LNCaP clone FGC (cell line): ENCODE data around the gene RASAL1.

Experiments used
- DNase-seq: peaks from one replicate; pipeline ENCODE4 v3.0.0-alpha.2; 2011; ENCODE audit warnings: low read depth
- H3K4me3 ChIP-seq: 2 replicates; pipeline ENCODE4 v1.5.1; 2011; ENCODE audit warnings: mild to moderate bottlenecking, low read depth, low read length, control low read depth
- TF ChIP-seq, protein P1 (sequence below): IDR thresholded peaks from 2 replicates; pipeline ENCODE4 v1.5.1; 2012; ENCODE audit warnings: mild to moderate bottlenecking; ENCODE audit not compliant: control insufficient read depth, insufficient read depth; ENCODE audit errors: extremely low read depth

The RASAL1 gene

DNA sequence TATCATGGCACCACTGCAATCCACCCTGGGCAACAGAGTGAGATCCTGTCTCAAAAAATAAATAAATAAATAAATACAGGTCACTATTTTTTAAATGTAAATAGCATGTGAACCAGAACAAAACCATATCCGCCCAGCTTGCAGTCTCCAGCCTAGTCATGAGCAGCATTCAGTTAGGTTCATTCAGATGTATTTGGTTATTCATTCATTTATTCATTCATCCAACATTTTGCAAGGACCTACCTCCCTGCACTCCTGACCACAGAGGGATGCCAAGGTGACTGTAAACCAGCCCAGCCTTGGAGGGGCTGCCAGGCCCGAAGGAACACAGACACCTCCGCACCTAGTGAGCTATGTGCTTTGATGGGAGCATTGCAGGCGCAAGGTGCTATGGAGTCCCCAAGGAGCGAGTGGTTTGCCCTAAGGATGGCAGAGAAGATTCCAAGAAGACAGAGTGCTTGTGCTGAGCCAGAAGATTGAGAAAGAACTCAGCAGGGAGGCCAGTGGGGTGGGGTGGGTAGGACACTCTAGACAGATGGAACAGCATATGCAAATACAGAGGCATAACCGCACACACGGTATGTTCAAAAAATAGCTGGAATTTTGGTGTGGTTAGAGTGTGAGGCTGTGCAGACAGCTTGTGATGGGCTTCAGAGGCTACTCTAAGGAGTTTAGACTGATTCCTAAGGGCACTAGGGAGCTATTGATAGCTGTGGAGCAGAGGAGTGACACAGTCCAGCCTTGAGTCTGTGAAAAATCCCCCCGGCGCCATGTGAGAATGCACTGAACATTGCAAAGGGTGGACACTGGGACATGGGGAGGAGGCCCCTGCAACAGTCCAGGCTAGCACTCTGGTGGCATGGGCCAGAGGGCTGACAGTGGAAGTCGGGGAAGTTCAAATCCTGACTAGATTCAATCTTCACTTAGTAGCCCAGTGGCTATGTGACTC lies 67.3 kb downstream of the RASAL1 start:
- TF ChIP-seq, protein P1, sequence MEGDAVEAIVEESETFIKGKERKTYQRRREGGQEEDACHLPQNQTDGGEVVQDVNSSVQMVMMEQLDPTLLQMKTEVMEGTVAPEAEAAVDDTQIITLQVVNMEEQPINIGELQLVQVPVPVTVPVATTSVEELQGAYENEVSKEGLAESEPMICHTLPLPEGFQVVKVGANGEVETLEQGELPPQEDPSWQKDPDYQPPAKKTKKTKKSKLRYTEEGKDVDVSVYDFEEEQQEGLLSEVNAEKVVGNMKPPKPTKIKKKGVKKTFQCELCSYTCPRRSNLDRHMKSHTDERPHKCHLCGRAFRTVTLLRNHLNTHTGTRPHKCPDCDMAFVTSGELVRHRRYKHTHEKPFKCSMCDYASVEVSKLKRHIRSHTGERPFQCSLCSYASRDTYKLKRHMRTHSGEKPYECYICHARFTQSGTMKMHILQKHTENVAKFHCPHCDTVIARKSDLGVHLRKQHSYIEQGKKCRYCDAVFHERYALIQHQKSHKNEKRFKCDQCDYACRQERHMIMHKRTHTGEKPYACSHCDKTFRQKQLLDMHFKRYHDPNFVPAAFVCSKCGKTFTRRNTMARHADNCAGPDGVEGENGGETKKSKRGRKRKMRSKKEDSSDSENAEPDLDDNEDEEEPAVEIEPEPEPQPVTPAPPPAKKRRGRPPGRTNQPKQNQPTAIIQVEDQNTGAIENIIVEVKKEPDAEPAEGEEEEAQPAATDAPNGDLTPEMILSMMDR, result no peak
- no peak overlapping the region for H3K4me3 ChIP-seq
- DNase-seq, result no peak

DNA sequence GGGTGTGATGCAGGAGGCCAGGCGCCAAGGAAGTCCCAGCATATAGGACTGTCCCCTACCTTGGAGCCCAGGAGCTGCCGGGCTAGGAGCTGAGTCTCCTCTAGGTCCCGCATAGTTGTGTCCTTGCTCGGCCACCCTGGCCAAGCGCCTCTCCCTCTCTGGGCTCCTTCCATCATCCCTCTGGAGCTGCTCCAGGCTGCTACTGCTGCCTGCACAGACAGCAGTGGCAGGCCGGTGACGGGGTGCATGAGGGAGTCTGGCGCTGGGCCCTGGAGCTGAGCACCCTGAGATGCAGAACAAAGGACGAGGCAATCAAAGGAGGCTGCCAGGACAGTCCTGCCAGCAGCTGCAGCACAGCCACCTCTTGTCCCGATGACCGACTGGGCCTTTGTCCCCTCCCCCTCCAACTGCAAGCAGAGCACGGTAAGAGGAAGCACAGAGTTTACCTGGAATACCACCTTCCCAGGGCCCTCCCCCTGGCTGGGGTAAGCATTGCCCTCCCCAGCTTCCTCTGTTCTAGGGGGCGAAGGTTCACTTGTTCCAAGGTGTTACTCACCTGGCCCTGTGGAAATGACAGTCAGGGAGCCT lies 68.7 kb downstream of the RASAL1 start:
- TF ChIP-seq, protein P1, result no peak
- H3K4me3 ChIP-seq, result no peak overlapping the region
- DNase-seq, result no peak

DNA sequence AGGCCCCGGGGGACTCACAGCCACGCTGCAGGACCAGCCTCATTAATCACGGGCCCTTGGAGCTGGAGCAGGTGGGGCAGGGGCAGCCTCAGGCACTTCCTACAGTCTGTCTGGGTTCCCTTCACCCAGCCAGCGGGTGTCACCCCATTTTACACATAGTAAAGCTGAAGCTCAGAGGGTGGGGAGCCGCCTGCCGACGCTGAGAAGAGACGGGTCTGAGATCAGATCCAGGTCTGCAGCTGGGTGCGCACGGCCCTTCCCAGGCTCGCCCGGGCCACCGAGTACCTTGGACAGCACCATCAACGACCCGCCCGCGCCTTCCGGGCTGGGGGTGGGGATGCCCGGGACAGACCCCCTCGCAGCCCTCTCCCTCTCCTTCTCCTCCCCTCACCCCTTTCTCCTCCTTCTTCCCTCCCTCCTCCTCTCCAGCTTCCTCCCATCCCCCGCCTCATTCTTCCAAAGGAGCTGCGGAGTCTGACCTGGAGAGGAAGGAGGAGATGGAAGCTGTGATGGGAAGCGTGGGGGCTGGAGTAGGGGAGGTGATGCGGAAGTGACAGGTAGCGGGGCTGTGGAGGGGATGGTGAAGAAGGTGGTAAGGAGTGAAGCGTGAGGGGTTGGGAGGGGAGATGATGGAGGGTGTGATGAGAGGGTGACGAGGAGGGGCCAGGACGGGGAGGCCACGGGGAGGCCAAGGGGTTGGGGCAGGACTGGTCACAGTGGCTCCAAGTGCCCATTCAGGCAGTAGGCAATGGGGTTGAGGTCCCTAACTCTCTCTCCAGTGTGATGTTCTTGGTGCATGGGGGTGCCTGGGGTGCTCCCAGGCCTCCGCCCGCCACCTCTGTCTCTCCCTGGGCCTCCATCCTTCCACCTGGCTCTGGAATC lies 70.2 kb downstream of the RASAL1 start:
- no peak for DNase-seq
- H3K4me3 ChIP-seq, result no peak overlapping the region
- TF ChIP-seq, protein P1, result no peak

DNA sequence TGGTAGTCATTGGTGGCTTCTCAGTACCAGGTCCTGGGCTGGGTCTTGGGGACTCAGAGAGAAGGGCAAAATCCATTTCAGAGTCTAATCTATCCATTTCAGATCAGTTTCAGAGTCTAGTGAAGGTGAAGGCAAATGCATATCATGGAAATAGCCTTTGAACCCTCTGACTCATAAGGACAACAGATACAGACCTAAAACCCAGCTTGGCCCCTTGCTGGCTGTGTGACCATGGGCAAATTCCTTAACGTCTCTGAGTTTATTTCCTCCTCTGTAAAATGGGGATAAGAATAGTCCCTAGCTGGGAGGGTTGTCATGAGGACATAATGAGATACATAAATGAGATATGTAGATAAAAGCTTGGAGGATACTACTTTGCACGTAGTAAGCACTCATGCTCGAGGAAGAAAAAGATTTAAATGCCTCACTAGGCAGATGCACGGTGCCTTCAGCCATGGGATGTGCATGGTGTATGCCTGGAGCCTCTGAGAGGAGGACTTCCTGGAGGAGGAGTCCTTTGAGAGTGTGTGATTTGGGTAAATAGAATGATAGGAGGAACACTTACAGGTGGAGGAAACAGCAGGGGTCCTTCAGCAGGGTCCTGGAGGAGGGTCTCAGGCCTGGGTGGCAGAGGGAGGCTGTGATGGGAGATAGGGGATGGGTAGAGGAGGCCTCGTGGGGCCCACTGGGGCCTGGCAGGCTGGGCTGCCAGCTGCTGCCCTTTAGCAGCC lies 71.0 kb downstream of the RASAL1 start:
- no peak overlapping the region for H3K4me3 ChIP-seq
- TF ChIP-seq, protein P1, result no peak
- no peak for DNase-seq

DNA sequence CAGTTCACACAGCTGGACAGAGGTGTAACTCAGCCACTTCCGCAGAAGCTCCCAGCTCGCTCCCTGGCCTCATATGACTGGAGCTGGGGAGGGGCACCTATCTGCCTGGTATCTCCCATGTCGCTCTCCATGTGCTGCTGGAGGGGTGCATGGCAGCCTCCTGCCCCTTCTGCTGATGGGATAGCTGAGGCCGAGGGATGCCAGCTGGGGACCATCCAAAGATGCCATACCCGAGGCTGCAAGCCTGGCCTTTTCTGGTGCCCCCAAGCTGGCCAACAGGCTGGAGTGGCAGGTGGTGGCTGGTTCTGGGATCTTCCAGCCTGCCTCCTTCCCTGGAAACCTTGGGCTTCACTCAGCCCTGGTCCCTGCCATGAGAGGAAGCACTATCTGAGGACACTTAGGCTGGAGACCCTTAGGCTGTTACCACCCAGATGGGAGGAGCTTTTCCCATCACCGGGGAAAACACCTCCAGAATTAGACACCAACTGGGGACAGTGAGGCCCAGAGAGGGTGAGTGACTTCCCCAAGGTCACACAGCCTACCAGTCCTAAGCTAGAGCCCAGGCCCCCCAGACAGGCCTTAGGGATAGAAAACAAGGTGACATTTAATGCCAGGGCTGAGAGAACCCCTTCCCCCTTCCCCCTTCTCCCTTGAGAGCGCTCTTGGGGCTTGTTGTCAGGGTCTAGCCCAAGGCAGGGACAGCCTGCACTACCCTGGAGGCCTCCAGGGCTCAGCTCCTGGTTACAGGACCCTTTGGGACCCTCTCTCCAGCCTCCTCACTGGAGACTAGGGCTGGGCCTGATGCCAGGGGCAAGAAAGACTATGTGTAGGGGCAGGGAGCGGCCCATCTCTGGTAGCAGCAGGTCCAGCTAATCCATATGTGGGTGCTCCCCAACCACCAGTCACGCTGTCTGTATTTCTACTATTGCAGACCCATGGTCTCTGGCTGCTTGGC lies 71.9 kb downstream of the RASAL1 start:
- no peak for DNase-seq
- TF ChIP-seq, protein P1, result no peak
- H3K4me3 ChIP-seq, result no peak overlapping the region
